Measurements from ENCODE around the gene CECR2.

- TF ChIP-seq TEAD4 (IDR thresholded peaks at IDR 0.05; ENCODE audit: low read depth, low read length) = no peak
- TF ChIP-seq CEBPB (IDR thresholded peaks at IDR 0.05; ENCODE audit: low read depth, low read length) = no peak
- no peak for TF ChIP-seq CTCF (IDR thresholded peaks at IDR 0.05; ENCODE audit: control extremely low read depth in 1 of 3, insufficient read depth in 1 of 3, low read depth in 1 of 3, low read length in 3 of 3)
- no peak for TF ChIP-seq ZNF274 (IDR thresholded peaks at IDR 0.05; ENCODE audit: borderline replicate concordance, extremely low read depth, low read length)
- no peak for TF ChIP-seq TAF1 (IDR thresholded peaks at IDR 0.05; ENCODE audit: low read depth, low read length)
- no peak for TF ChIP-seq CHD2 (IDR thresholded peaks at IDR 0.05; ENCODE audit: low read length)
- no peak for TF ChIP-seq POLR2A (IDR thresholded peaks at IDR 0.05; ENCODE audit: control extremely low read depth in 1 of 2, low read depth in 2 of 2, low read length in 2 of 2)
- no peak for TF ChIP-seq EZH2 (IDR thresholded peaks at IDR 0.05; ENCODE audit: low read depth, low read length, severe bottlenecking)
- TF ChIP-seq RAD21 (IDR thresholded peaks at IDR 0.05 in 1 of 2, conservative IDR thresholded peaks at IDR 0.05 in 1 of 2; ENCODE audit: low read depth in 2 of 2, low read length in 2 of 2) = no peak
- no peak for TF ChIP-seq SIX5 (IDR thresholded peaks at IDR 0.05; ENCODE audit: low read depth, low read length)
- TF ChIP-seq SRF (IDR thresholded peaks at IDR 0.05; ENCODE audit: low read depth, low read length) = no peak
Observed at GRCh38 chr22:17481424-17481823, 112.2 kb downstream of the CECR2 start.
